ENCODE results near the gene PRSS57.
"Not testable (repeated sequence)": the region's sequence is repeated elsewhere in the genome, so short reads cannot be mapped to it uniquely, and the experiment has no call there.

The PRSS57 gene

GRCh38 chr19:688992-689391, 6.3 kb downstream of the PRSS57 start:
- no peak for DNase-seq

GRCh38 chr19:688214-688613, 7.0 kb downstream of the PRSS57 start:
- no peak for DNase-seq

DNA sequence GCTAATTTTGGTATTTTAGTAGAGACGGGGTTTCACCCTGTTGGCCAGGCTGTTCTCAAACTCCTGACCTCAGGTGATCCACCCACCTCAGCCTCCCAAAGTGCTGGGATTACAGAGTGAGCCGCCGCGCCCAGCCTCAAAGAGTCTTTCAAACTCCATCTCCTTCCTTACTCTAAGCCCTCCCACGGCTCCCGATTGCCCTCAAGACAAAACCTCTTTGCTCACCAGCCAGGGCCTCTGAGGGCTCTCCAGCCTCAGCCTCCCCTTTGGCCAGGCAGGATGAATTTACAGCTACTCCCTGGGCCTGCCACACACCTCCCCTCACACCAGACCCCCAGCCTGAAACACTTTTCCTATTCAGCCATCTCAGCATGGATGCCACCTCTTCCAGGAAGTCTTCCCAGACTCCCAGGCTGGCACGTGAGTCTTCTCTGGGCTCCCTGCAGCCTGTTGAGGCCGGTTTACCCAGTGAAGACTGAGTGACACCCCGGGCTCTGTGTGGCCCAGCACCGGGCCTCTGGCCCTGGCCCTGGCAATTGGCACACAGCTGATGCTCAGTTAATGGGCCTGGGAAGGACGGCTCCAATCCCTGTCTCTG, 7.6 kb downstream of the PRSS57 start:
- no peak for DNase-seq

DNA sequence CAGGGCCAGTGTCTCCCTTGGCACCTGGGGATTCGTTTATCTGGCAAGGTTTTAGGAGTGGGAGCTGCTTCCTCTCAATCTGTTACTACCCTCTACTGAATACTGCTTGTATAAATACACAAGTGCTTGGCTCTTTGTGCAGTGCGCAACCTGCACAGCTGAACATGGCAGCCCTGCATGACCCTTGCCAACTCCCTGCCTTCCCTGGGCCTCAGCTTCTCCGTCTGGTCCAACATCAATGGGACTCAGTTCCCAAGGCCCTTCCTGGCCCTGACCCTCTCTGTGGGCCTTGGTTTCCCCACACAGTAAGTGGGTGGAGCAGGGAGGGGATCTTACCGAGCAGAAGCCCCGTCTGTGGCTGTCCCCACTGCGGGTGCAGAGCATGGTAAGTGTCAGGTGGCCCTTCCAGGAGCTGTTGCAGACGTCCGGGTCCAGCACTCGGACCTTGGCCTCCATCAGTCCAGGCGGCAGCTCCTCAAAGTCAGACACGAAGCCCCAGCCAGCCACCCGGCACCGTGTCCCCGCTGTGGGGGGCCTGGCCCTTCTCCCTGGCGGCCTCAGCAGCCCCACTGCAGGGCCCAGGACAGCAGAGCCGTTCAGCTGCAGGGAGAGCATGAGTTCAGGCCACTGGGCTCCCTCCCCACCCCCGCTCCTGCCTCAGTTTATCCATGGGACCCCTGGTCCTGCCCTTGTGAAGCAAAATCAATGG, 8.5 kb downstream of the PRSS57 start:
- no peak for DNase-seq

- no peak for DNase-seq
Measured at GRCh38 chr19:685454-685931, 9.8 kb downstream of the PRSS57 start.

GRCh38 chr19:682678-683320, 12.5 kb downstream of the PRSS57 start:
- DNase-seq: no peak

GRCh38 chr19:681029-682019, 13.9 kb downstream of the PRSS57 start:
- peak; percentile 93 to 96 for DNase-seq

DNA sequence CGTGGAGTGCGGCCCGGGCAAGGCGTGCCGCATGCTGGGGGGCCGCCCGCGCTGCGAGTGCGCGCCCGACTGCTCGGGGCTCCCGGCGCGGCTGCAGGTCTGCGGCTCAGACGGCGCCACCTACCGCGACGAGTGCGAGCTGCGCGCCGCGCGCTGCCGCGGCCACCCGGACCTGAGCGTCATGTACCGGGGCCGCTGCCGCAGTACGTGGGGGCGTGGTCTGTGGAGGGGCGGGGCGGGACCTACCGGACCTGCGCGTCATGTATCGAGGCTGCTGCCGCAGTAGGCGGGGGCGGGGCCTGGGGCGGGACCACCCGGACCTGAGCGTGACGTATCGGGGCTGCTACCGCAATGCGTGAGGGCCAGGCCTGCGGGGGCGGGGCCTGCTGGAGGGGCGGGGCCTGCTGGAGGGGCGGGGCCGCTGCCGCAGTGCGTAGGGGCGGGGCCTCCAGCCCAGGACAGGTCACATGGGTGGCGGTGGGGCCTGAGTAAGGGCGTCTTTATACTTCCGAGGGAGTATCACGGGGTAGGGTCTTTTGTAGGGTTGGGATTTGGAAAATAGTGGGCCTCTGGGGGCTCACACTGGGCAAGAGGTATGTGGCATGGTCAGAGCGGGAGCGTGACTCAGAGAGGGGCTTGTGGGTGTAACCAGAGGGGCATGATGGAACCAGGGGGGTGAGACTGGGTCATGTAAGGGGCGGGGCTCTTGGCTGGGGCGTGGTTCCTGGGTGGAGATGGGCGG, 14.8 kb downstream of the PRSS57 start:
- peak; percentile 100 for DNase-seq

DNA sequence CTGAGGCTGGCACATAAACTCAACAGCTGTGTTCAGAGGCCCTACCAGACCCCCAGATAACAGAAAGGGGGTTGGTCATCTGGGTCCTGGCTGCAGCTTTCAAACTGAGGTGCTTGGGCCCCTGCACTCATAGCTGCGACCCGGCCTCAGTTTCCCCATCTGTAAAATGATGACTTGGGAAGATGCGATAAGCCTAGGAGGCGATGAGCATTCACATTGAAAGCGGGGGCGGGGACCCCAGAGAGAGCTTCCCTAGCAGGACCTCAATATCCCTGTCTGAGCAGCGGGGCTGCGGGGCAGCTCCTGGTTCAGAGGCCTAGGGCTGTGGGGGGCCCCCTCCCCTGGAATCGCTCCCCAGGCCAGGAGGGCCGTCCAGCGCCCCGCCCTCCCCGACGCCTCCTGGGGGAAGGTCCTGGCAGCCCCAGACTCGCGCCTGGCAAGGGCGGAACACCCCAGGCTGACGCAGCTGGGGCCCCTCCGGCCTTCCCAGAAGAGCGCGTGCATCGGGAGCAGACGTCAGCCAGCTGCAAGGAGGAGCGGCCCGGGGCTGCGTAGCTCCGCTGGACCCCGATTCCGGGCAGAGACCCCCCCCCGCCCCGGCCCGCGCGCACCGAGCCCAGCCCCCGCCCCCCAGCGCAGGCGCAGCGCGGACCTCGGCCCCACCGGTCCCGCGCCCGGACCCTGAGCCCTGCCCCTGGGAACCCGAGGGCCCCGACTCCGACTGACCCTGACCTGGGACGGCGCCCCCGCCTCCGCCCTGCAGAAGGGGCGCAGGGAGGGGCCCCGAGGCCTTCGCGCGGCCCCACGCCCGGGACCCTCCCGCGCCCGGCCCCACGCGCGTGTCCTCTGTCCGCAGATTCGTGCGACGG, 15.6 kb downstream of the PRSS57 start:
- DNase-seq: peak; percentile 52 to 74

DNA sequence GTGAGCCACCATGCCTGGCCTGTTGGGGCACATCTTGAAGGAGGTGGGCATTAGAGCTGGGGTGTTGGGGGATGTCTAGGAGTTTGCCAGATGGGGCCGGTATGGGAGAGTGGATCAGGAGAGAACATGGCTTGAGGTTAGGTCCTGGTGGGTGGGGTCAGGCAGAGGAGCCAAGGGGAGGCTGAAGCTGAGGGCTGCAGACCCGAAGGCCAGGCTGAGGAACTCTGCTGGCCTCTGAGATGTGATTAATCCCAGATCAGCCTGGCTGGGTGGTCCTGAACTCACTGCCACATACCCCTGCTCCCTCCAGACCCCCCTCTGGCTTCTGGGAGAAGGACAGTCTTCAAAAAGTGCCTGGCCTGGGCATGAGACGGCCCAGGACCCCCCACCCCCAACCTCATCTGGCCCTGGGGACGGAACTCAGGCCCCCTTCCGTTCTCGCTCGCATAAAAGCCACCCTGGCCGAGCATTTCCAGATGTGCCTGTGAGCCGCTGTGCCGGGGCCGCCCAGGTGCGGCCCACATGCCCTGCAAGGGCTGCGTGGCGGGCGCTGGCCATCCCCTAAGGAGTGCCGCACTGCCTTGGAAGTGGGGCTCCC, 16.4 kb downstream of the PRSS57 start:
- DNase-seq: no peak

- no peak for DNase-seq
Measured at GRCh38 chr19:677601-678436, 17.4 kb downstream of the PRSS57 start.

DNA sequence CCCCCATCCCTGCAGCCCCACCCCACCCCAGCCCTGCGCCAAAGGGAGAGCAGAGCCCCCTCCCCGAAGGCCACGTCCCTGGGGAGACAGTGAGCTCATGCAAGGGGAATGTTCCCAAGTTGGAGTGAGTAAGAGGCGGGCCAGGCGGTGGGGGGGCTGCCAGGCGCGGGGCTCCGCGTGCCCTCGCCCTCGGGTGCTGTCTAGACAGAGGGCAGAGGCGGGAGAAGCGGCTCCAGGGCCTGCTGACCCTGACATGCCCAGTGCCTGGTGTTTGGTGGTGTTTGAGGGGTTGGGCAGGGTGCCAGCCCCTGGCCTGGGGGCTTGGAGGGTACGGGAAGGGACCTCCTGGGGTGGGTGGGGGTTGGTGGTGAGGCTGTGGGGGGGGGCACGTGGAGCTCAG, 18.1 kb downstream of the PRSS57 start:
- no peak for DNase-seq

DNA sequence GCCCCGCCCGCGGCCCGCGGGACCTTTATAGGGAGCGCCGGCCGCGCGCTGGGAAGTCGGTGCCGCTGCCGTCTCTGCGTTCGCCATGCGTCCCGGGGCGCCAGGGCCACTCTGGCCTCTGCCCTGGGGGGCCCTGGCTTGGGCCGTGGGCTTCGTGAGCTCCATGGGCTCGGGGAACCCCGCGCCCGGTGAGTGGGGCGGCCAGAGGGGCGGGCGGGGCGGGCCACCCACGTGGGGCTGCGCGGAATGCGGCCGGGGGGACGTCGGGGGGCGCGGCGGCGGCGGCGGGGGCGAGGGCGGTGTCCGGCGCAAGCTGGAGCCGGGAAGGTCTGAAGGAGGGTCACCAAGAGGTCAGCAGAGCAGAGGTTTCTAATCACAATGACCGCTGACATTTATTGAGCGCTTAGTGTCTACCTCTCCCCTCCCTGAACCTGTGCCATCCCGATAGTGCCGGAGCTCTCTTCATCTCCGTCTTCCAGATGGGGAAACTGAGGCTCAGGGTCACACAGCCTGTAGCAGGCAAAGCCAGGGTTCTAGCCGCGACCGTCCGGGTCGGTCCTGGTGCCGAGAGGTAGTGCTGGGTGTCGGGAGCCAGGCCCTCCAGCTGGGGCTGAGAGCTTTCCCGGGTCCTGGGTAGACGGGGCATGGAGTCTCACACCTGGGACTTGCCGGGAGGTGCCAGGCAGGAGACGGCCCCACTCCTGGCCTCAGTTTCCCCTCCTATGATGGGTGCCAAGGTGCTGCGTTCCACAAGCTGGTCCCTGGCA, 18.7 kb downstream of the PRSS57 start, which contains the start of gene FSTL3:
Gene FSTL3 (plus strand): TSS at position 54 of the 767 bp plus-strand sequence. CDS start 32 bp downstream, at position 86.
- DNase-seq: no peak

DNA sequence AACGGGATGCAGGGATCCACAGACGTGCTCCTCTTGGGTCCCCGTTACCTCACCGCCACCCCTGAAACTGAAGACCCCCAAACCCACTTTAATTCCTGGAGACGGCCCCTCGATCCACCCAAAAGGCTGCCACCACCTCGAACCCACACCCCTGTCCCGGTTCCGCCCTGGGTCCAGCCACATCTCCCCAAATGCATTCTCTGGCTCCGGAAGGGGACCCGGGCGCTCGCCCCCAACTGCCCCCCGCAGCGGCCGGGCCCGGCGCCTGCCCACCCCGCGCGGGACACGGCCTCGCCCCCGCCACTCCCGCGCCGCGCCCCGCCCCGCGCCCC, 19.3 kb downstream of the PRSS57 start:
- DNase-seq: no peak

DNA sequence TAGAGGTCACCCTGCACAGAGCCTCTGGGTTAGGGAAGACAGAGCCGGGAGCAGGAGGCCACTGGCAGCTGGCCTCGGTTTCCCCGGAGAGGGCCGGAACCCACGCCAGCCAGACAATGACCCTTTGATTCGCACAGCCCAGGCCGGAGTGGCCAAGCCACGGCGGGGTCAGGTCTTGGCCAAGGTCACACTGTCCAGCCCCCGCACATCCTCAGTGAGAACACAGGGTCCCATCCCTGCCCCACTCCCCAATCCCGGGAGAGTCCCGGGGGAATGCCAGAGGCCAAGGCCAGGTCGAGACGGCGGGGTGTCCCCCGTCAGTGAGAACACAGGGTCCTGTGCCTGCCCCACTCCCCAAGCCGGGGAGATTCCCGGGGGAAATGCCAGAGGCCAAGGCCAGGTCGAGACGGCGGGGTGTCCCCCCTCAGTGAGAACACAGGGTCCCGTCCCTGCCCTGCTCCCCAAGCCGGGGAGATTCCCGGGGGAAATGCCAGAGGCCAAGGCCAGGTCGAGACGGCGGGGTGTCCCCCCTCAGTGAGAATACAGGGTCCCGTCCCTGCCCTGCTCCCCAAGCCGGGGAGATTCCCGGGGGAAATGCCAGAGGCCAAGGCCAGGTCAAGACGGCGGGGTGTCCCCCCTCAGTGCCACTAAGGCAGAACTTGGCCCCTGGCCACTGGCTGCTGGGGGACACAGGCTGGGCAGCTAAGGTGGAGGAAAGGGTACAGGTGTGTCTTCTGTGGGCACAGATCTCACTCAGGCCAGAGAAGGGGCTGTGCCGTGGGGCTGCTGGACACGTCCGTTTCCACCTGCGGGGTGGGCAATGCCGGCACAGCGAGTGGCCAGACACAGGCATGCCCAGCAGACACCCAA, 20.7 kb downstream of the PRSS57 start:
- DNase-seq: no peak

- DNase-seq: no peak
Measured at GRCh38 chr19:670609-671075, 24.6 kb downstream of the PRSS57 start.

DNA sequence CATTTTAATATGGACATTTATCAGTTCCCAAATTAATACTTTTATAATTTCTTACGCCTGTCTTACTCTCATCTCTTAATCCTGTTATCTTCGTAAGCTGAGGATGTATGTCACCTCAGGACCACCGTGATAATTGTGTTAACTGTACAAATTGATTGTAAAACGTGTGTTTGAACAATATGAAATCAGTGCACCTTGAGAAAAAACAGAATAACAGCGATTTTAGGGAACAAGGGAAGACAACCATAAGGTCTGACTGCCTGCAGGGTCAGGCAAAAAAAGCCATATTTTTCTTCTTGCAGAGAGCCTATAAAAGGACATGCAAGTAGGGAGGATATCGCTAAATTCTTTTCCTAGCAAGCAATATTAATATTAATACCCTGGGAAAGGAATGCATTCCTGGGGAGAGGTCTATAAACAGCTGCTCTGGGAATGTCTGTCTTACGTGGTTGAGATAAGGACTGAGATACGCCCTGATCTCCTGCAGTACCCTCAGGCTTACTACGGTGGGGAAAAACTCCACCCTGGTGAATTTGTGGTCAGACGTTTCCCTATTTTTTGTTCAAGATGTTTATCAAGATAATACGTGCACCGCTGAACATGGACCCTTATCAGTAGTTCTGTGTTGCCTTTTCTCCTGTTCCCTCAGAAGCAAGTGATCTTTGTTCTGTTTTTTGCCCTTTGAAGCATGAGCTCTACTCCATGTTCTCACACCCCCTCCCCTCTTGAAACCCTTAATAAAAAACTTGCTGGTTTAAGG, 26.4 kb downstream of the PRSS57 start:
- not testable (repeated sequence) for DNase-seq
